ENCODE measurements around the gene CALML5.

GRCh38 chr10:5503477-5503835, 4.1 kb upstream of the CALML5 start:
- TF ChIP-seq, protein P1, sequence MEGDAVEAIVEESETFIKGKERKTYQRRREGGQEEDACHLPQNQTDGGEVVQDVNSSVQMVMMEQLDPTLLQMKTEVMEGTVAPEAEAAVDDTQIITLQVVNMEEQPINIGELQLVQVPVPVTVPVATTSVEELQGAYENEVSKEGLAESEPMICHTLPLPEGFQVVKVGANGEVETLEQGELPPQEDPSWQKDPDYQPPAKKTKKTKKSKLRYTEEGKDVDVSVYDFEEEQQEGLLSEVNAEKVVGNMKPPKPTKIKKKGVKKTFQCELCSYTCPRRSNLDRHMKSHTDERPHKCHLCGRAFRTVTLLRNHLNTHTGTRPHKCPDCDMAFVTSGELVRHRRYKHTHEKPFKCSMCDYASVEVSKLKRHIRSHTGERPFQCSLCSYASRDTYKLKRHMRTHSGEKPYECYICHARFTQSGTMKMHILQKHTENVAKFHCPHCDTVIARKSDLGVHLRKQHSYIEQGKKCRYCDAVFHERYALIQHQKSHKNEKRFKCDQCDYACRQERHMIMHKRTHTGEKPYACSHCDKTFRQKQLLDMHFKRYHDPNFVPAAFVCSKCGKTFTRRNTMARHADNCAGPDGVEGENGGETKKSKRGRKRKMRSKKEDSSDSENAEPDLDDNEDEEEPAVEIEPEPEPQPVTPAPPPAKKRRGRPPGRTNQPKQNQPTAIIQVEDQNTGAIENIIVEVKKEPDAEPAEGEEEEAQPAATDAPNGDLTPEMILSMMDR (conservative IDR thresholded peaks at IDR 0.05; ENCODE audit: low read length) = no peak
- no peak for TF ChIP-seq EZH2phosphoT487 (IDR thresholded peaks at IDR 0.05; ENCODE audit: borderline replicate concordance)
